Naive B cell (primary cell): ENCODE data around the gene SH2D3A. TPM values are rescaled to one million over a fixed set of nuclear protein-coding genes. Genes with fewer than 3 reads are reported as not detected.
"Not testable (repeated sequence)": the region's sequence is repeated elsewhere in the genome, so short reads cannot be mapped to it uniquely, and the experiment has no call there.

Source experiments
- ATAC-seq, 2 donors: fragments of 150-1000 bp; cut with Tn5 transposase; 2 replicates each; pipeline ENCODE4 v1.10.0; 2021; ENCODE audit warnings: low read depth in 2 of 2, mild to moderate bottlenecking in 2 of 2, moderate library complexity in 2 of 2
- DNase-seq: peaks from one replicate; pipeline ENCODE4 v3.0.0; 2022
- H3K27ac Mint-ChIP-seq, 6 donors: one replicate each; pipeline ENCODE4 v1.8.0; 2020 to 2022; ENCODE audit warnings: mild to moderate bottlenecking in 6 of 6, mixed read lengths in 6 of 6, moderate library complexity in 5 of 6, inconsistent platforms in 2 of 6
- H3K27me3 Mint-ChIP-seq, 3 donors: one replicate each; pipeline ENCODE4 v1.8.0; 2021 to 2022; ENCODE audit warnings: mixed read lengths in 3 of 3, mild to moderate bottlenecking in 1 of 3
- H3K36me3 Mint-ChIP-seq, 2 donors: one replicate each; pipeline ENCODE4 v1.8.0; 2020 to 2022; ENCODE audit warnings: mixed read lengths in 2 of 2, inconsistent platforms in 1 of 2, mild to moderate bottlenecking in 1 of 2
- H3K4me1 Mint-ChIP-seq, 3 donors: one replicate each; pipeline ENCODE4 v1.8.0; 2020 to 2022; ENCODE audit warnings: mixed read lengths in 3 of 3, inconsistent platforms in 1 of 3, mild to moderate bottlenecking in 1 of 3, moderate library complexity in 1 of 3
- H3K4me3 Mint-ChIP-seq, 8 donors: one replicate each; pipeline ENCODE4 v1.8.0; 2020 to 2022; ENCODE audit warnings: mild to moderate bottlenecking in 8 of 8, mixed read lengths in 8 of 8, moderate library complexity in 8 of 8, inconsistent platforms in 2 of 8
- H3K9me3 Mint-ChIP-seq, 7 donors: one replicate each; pipeline ENCODE4 v1.8.0; 2020 to 2022; ENCODE audit warnings: mixed read lengths in 7 of 7, mild to moderate bottlenecking in 5 of 7, inconsistent platforms in 2 of 7, moderate library complexity in 1 of 7
- polyA plus RNA-seq, 6 donors: library from polyadenylated mRNA; unstranded; fragments of 300-500 nt; fragmentation: Illumina TruSeq; gene quantifications; one replicate each; pipeline ENCODE4 v1.2.3, GENCODE V29; 2021; ENCODE audit warnings: low read depth in 6 of 6

Gene SH2D3A
- polyA plus RNA-seq, 6 donors from 2014 or later: 7.5 to 39.5 (median 22.3) TPM

GRCh38 chr19:6708913-6709312 lies 58.3 kb downstream of the SH2D3A start:
- H3K4me3 Mint-ChIP-seq, DNase-seq, ATAC-seq, H3K27ac Mint-ChIP-seq, H3K9me3 Mint-ChIP-seq: not testable (repeated sequence)
- H3K27me3 Mint-ChIP-seq: peaks cover 11 to 52% (median 43%) of the 10 kb centered on the region in 3 donors
- peaks cover 0 to 18% of the 10 kb centered on the region in 2 donors for H3K36me3 Mint-ChIP-seq
- H3K4me1 Mint-ChIP-seq: peaks cover 13 to 17% (median 14%) of the 10 kb centered on the region in 3 donors

GRCh38 chr19:6708346-6708745 lies 58.9 kb downstream of the SH2D3A start:
- H3K27ac Mint-ChIP-seq: peak overlapping the region in 2 of 6 donors; percentile 20 to 81
- peaks cover 13 to 17% (median 14%) of the 10 kb centered on the region in 3 donors for H3K4me1 Mint-ChIP-seq
- ATAC-seq (no peak), DNase-seq (no peak)
- peaks cover 11 to 52% (median 43%) of the 10 kb centered on the region in 3 donors for H3K27me3 Mint-ChIP-seq
- no peak overlapping the region for H3K4me3 Mint-ChIP-seq
- peaks cover 0 to 18% of the 10 kb centered on the region in 2 donors for H3K36me3 Mint-ChIP-seq
- H3K9me3 Mint-ChIP-seq: no peaks in the 10 kb centered on the region

GRCh38 chr19:6707658-6708018 lies 59.6 kb downstream of the SH2D3A start:
- peaks cover 0 to 18% of the 10 kb centered on the region in 2 donors for H3K36me3 Mint-ChIP-seq
- H3K27me3 Mint-ChIP-seq: peaks cover 11 to 48% (median 43%) of the 10 kb centered on the region in 3 donors
- H3K9me3 Mint-ChIP-seq: no peaks in the 10 kb centered on the region
- H3K4me1 Mint-ChIP-seq: peaks cover 13 to 17% (median 14%) of the 10 kb centered on the region in 3 donors
- H3K4me3 Mint-ChIP-seq: no peak overlapping the region
- DNase-seq: no peak
- H3K27ac Mint-ChIP-seq: no peak overlapping the region
- ATAC-seq: no peak

- ATAC-seq: no peak
- H3K27ac Mint-ChIP-seq: no peak overlapping the region
Observed at GRCh38 chr19:6707011-6707657, 60.1 kb downstream of the SH2D3A start.

GRCh38 chr19:6706633-6706958 lies 60.6 kb downstream of the SH2D3A start:
- H3K36me3 Mint-ChIP-seq: peaks cover 0 to 18% of the 10 kb centered on the region in 2 donors

More at GRCh38 chr19:6707011-6707657, 60.1 kb downstream of the SH2D3A start:
- peaks cover 0 to 18% of the 10 kb centered on the region in 2 donors for H3K36me3 Mint-ChIP-seq
- H3K4me1 Mint-ChIP-seq: peaks cover 13 to 17% (median 14%) of the 10 kb centered on the region in 3 donors
- DNase-seq: no peak
- H3K27me3 Mint-ChIP-seq: peaks cover 11 to 46% (median 43%) of the 10 kb centered on the region in 3 donors
- no peaks in the 10 kb centered on the region for H3K9me3 Mint-ChIP-seq
- H3K4me3 Mint-ChIP-seq: no peak overlapping the region

GRCh38 chr19:6705931-6706632 lies 61.2 kb downstream of the SH2D3A start:
- ATAC-seq (no peak), DNase-seq (no peak)
- Mint-ChIP-seq H3K27ac (peak overlapping the region in 2 of 6 donors; percentile 37 to 85), H3K36me3 (peaks cover 0 to 18% of the 10 kb centered on the region in 2 donors), H3K27me3 (peaks cover 11 to 46% (median 37%) of the 10 kb centered on the region in 3 donors), H3K4me3 (no peak overlapping the region), H3K4me1 (peaks cover 13 to 17% (median 13%) of the 10 kb centered on the region in 3 donors), H3K9me3 (no peaks in the 10 kb centered on the region)

More at GRCh38 chr19:6706633-6706958, 60.6 kb downstream of the SH2D3A start:
- Mint-ChIP-seq H3K4me1 (peaks cover 13 to 17% (median 14%) of the 10 kb centered on the region in 3 donors), H3K4me3 (no peak overlapping the region), H3K9me3 (no peaks in the 10 kb centered on the region), H3K27me3 (peaks cover 11 to 50% (median 42%) of the 10 kb centered on the region in 3 donors), H3K27ac (peak overlapping the region in 2 of 6 donors; percentile 37 to 85)
- DNase-seq: no peak
- no peak for ATAC-seq

Other genes with a start within 250 kb of the SH2D3A start
- gene TNFSF9, start 236.4 kb downstream of the SH2D3A start, polyA plus RNA-seq: 1 to 10 TPM in 3 of 6 donors, under 1 TPM in 3; 0.67 to 6.7 (median 1.1) TPM
- 1 to 10 TPM in 2 of 6 donors, under 1 TPM in 1, not detected in 3; 0.64 to 2.2 (median 1.7) TPM for gene CD70, start 176.3 kb downstream of the SH2D3A start, polyA plus RNA-seq
- under 1 TPM in 1 of 6 donors, not detected in 5; 0.29 TPM for gene TNFSF14, start 97.3 kb downstream of the SH2D3A start, polyA plus RNA-seq
- gene C3, start 46.8 kb downstream of the SH2D3A start, polyA plus RNA-seq: not detected
- gene GPR108, start 29.9 kb downstream of the SH2D3A start, polyA plus RNA-seq: 100 to 1,000 TPM in 1 of 6 donors, 10 to 100 TPM in 5; 55.2 to 122 (median 79.5) TPM
- gene TRIP10, start 27.8 kb downstream of the SH2D3A start, polyA plus RNA-seq: 1 to 10 TPM in 5 of 6 donors, not detected in 1; 2.7 to 5.1 (median 3.2) TPM
- 10 to 100 TPM; 17.9 to 34.0 (median 23.7) TPM for gene VAV1, start 5.3 kb upstream of the SH2D3A start, polyA plus RNA-seq
- under 1 TPM in 3 of 6 donors, not detected in 3; 0.44 to 0.67 (median 0.52) TPM for gene ADGRE1, start 120.1 kb upstream of the SH2D3A start, polyA plus RNA-seq